WERI-Rb-1 (cell line): ENCODE data around the gene ARPC5.

Experiments used
- DNase-seq: peaks from one replicate; pipeline ENCODE4 v3.0.0-alpha.2; 2020
- H3K27ac ChIP-seq: fragments of 250-450 bp; sonication (Bioruptor Pico); 2 replicates; pipeline ENCODE4 v1.5.1; 2020; ENCODE audit warnings: mild to moderate bottlenecking, moderate library complexity
- H3K27me3 ChIP-seq: fragments of 250-450 bp; sonication (Bioruptor Pico); 2 replicates; pipeline ENCODE4 v1.5.1; 2021; ENCODE audit warnings: mild to moderate bottlenecking, low read depth, moderate library complexity; ENCODE audit not compliant: insufficient read depth, severe bottlenecking
- H3K36me3 ChIP-seq: fragments of 250-450 bp; sonication (Bioruptor Pico); 2 replicates; pipeline ENCODE4 v1.5.1; 2020; ENCODE audit warnings: mild to moderate bottlenecking, moderate library complexity
- H3K4me3 ChIP-seq: 2 replicates; pipeline ENCODE4 v1.5.1; 2011; ENCODE audit warnings: low read depth, mild to moderate bottlenecking, control low read depth, low read length
- H3K9me3 ChIP-seq: fragments of 250-450 bp; sonication (Bioruptor Pico); 2 replicates; pipeline ENCODE4 v1.5.1; 2021; ENCODE audit warnings: mild to moderate bottlenecking, moderate library complexity; ENCODE audit not compliant: severe bottlenecking
- CTCF ChIP-seq: IDR thresholded peaks from 2 replicates; pipeline ENCODE4 v1.5.1; 2011; ENCODE audit warnings: low read depth, mild to moderate bottlenecking, control low read depth, inconsistent platforms, low read length

ARPC5 gene

DNA sequence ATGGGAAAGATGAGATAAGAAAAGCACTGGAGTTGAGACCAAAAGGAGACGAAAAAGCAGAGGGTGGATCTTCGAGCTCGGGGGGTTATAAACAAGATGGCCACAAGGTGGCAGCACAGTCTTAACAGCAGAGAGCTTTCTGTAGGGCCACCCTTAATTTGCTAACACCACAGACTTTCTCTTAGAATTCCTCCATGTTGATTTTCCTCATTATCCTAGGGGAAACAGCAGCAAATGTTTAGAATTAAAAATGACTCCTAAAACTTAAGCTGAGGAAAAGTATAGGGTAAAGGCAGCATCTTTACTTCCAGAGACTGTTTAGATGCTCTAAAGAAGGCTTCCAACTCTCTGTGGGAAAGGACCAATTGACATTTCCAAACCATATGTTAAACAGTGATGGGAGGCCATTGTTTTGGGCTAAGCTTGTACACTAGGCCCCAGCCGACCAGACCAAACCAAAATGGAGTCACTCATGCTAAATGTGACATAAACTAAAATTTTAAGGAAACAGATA lies 20.0 kb upstream of the ARPC5 start:
- H3K9me3 ChIP-seq, result no peaks in the 10 kb centered on the region
- no peak overlapping the region for H3K4me3 ChIP-seq
- TF ChIP-seq CTCF, result peak; percentile 84
- no peaks in the 10 kb centered on the region for H3K27me3 ChIP-seq
- no peaks in the 10 kb centered on the region for H3K36me3 ChIP-seq
- H3K27ac ChIP-seq, result no peak overlapping the region
- DNase-seq, result peak; percentile 63

DNA sequence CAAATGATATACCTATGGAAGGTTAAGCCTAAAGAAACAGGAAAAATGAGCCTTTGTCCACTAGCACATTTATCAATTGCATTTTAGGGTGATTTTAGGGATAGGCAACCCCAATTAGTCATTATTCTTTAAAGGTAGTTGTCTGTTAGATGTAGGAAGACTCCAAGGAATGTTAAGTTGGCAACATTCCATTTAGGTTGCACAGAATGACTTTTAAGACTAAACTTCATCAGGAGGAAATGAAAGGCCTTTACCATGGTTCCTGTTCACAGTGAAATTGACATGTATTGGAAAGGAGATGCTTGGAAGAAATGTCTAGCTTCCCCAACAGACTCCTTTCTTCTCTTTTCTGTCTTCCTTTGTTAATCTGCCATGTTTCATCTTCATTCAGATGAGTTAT lies 19.1 kb upstream of the ARPC5 start:
- H3K4me3 ChIP-seq, result no peak overlapping the region
- no peak for DNase-seq
- H3K27me3 ChIP-seq, result no peaks in the 10 kb centered on the region
- no peak overlapping the region for H3K27ac ChIP-seq
- no peak for TF ChIP-seq CTCF
- no peaks in the 10 kb centered on the region for H3K9me3 ChIP-seq
- H3K36me3 ChIP-seq, result no peaks in the 10 kb centered on the region

- no peaks in the 10 kb centered on the region for H3K9me3 ChIP-seq
- no peaks in the 10 kb centered on the region for H3K27me3 ChIP-seq
- no peak overlapping the region for H3K27ac ChIP-seq
- DNase-seq, result no peak
- H3K4me3 ChIP-seq, result no peak overlapping the region
- no peak for TF ChIP-seq CTCF
- H3K36me3 ChIP-seq, result no peaks in the 10 kb centered on the region
Measured at GRCh38 chr1:183653876-183654451, 18.4 kb upstream of the ARPC5 start.

GRCh38 chr1:183653462-183653794 lies 17.8 kb upstream of the ARPC5 start:
- H3K27me3 ChIP-seq, result no peaks in the 10 kb centered on the region
- no peak for DNase-seq
- no peaks in the 10 kb centered on the region for H3K9me3 ChIP-seq
- H3K36me3 ChIP-seq, result no peaks in the 10 kb centered on the region
- H3K4me3 ChIP-seq, result no peak overlapping the region
- no peak for TF ChIP-seq CTCF
- peak overlapping the region; percentile 5; the same call in 1 of the 2 replicates for H3K27ac ChIP-seq

- Histone ChIP-seq H3K36me3 (no peaks in the 10 kb centered on the region), H3K27ac (peak within 1 kb of the TSS; percentile 5), H3K4me3 (no peak within 1 kb of the TSS), H3K27me3 (no peaks in the 10 kb centered on the region), H3K9me3 (no peaks in the 10 kb centered on the region)
- peak; percentile 42 for DNase-seq
- TF ChIP-seq CTCF, result no peak
Measured at GRCh38 chr1:183652547-183653461, 17.2 kb upstream of the ARPC5 start, which contains the start of gene APOBEC4. TSS of gene APOBEC4 (minus strand) at chr1:183653316. CDS start at chr1:183648781, 4,535 bp downstream.
